HFFc6 (cell line): Measurements from ENCODE around the gene SIGLEC7. TPM values are rescaled to one million over a fixed set of nuclear protein-coding genes. Genes with fewer than 3 reads are reported as not detected.

Experiments
- DNase-seq: peaks from one replicate; pipeline ENCODE4 v3.0.0-alpha.2; 2018
- H3K27ac Mint-ChIP-seq: 2 replicates; pipeline ENCODE4 v1.8.0; 2020; ENCODE audit warnings: mild to moderate bottlenecking, mixed read lengths
- H3K27me3 Mint-ChIP-seq: 2 replicates; pipeline ENCODE4 v1.8.0; 2021; ENCODE audit warnings: mild to moderate bottlenecking, moderate library complexity, mixed read lengths; ENCODE audit not compliant: insufficient read depth
- H3K36me3 Mint-ChIP-seq: 2 replicates; pipeline ENCODE4 v1.8.0; 2021; ENCODE audit warnings: low read depth, mixed read lengths
- H3K4me1 Mint-ChIP-seq: 2 replicates; pipeline ENCODE4 v1.8.0; 2020; ENCODE audit warnings: low read depth, mixed read lengths
- H3K4me3 Mint-ChIP-seq: 2 replicates; pipeline ENCODE4 v1.8.0; 2020; ENCODE audit warnings: mild to moderate bottlenecking, moderate library complexity, mixed read lengths
- H3K9me3 Mint-ChIP-seq: 2 replicates; pipeline ENCODE4 v1.8.0; 2020; ENCODE audit warnings: mild to moderate bottlenecking, mixed read lengths
- CTCF ChIP-seq: fragments of 200-600 bp; sonication (generic); IDR thresholded peaks from 2 replicates; pipeline ENCODE4 v1.5.0; 2021; ENCODE audit warnings: antibody characterized with exemption, mild to moderate bottlenecking
- long read RNA-seq: library from polyadenylated mRNA; unstranded; transcript quantifications from one replicate; pipeline ENCODE4 v2.0.0, GENCODE V29; 2019
- total RNA-seq, 6 experiments: library from RNA; stranded (reverse); fragmentation: NEBNext Ultra II Directional; extraction: Animal tissue kit (Norgen Biotek cat#: 25700); gene quantifications; 2 replicates in 1 of 6; 3 replicates in 5 of 6; pipeline ENCODE4 v1.2.3, GENCODE V29; 2021

SIGLEC7 gene
- total RNA-seq = not detected
- long read RNA-seq = 0 reads

GRCh38 chr19:51142119-51142518 lies at the start of gene SIGLEC7:
SIGLEC7 (plus strand) TSS chr19:51142301; CDS start chr19:51142370, 69 bp downstream.
- H3K9me3 Mint-ChIP-seq = peaks cover under 1% of the 10 kb centered on the region; the same call in 1 of the 2 replicates
- H3K4me3 Mint-ChIP-seq = no peak within 1 kb of the TSS
- TF ChIP-seq CTCF = no peak
- H3K27me3 Mint-ChIP-seq = peaks cover 11% of the 10 kb centered on the region
- no peaks in the 10 kb centered on the region for H3K4me1 Mint-ChIP-seq
- H3K36me3 Mint-ChIP-seq = no peaks in the 10 kb centered on the region
- DNase-seq = no peak
- H3K27ac Mint-ChIP-seq = no peak within 1 kb of the TSS

- Mint-ChIP-seq H3K27ac (no peak overlapping the region), H3K36me3 (peaks cover 6% of the 10 kb centered on the region; the same call in 1 of the 2 replicates), H3K9me3 (no peaks in the 10 kb centered on the region), H3K4me3 (no peak overlapping the region), H3K27me3 (peaks cover 2% of the 10 kb centered on the region; the same call in 1 of the 2 replicates), H3K4me1 (peaks cover 13% of the 10 kb centered on the region)
- no peak for TF ChIP-seq CTCF
- no peak for DNase-seq
Observed at GRCh38 chr19:51093101-51093500, 49.0 kb upstream of the SIGLEC7 start.

DNA sequence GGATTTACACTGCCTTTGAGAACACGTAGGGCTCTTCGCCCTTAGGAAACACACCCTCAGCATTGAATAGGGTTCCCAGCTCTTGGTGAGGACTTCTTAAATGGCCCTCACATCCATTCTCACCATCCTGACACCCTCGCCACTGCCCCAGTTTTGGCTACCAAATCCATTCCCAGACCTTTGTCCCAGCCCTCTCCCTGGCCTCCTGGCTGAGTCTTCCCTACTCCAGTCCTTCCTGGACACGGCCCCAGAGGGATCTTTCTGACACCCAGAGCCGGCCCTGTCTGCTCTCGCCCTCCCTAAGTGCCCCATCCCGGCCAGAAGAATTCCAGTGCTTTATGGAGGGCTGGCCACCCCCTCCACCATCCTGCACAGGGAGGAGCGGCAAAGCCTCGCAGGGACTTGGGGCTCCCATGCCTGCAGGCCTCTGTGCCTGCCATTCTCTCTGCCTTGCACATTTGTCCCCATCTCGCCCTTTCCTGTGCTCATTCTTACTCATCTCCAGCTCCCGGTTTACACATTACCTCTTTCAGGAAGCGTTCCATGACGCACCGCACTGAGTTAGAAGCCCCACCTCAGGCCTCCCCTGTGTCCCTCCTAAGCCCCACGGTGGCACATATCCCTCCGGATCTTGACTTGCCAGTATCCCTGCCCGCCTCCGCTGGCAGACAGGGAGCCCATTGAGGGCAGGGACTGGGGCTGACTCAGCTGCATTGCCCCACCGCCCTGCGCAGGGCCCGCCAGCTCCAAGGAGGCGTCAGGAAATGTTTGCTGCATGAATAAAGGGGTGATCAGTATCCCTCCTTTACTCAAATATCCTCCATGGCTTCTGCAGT lies 48.4 kb upstream of the SIGLEC7 start:
- Mint-ChIP-seq H3K36me3 (peaks cover 6% of the 10 kb centered on the region; the same call in 1 of the 2 replicates), H3K27ac (no peak overlapping the region), H3K9me3 (no peaks in the 10 kb centered on the region), H3K4me1 (peaks cover 13% of the 10 kb centered on the region), H3K4me3 (no peak overlapping the region), H3K27me3 (peaks cover 2% of the 10 kb centered on the region; the same call in 1 of the 2 replicates)
- DNase-seq = no peak
- no peak for TF ChIP-seq CTCF

DNA sequence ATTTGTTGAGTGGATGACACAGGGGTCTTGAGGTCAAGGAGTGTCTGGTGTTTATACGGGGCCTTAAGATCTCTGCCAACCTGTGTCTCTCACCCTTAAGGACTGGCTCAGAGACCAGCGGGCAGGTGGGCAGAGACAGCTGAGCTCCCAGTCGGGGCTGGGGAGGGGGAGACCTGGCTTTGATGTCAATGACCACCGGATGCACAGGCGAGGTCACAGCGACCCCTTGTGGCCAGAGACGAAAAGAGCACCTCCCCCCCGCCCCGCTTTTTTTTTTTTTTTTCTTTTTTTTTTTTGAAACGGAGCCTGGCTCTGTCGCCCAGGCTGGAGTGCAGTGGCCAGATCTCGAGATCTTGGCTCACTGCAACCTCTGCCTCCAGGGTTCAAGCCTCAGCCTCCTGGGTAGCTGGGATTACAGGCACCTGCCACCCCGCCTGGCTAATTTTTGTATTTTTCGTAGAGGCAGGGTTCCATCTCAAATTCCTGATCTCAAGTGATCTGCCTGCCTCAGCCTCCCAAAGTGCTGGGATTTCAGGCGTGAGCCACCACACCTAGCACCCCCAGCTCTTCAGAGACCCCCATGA lies 47.3 kb upstream of the SIGLEC7 start:
- Mint-ChIP-seq H3K36me3 (peaks cover 6% of the 10 kb centered on the region; the same call in 1 of the 2 replicates), H3K27me3 (peaks cover 2% of the 10 kb centered on the region; the same call in 1 of the 2 replicates), H3K4me3 (no peak overlapping the region), H3K27ac (no peak overlapping the region), H3K4me1 (peaks cover 13% of the 10 kb centered on the region), H3K9me3 (no peaks in the 10 kb centered on the region)
- peak; percentile 87 for TF ChIP-seq CTCF
- DNase-seq = no peak

- peak; percentile 40; the same call in 1 of the 2 replicates for TF ChIP-seq CTCF
- H3K4me3 Mint-ChIP-seq = no peak overlapping the region
Observed at GRCh38 chr19:51096473-51097165, 45.5 kb upstream of the SIGLEC7 start.

More at GRCh38 chr19:51096473-51097165, 45.5 kb upstream of the SIGLEC7 start:
- no peaks in the 10 kb centered on the region for H3K9me3 Mint-ChIP-seq
- no peak overlapping the region for H3K27ac Mint-ChIP-seq
- DNase-seq = no peak
- peaks cover 6% of the 10 kb centered on the region; the same call in 1 of the 2 replicates for H3K36me3 Mint-ChIP-seq
- H3K27me3 Mint-ChIP-seq = peaks cover 2% of the 10 kb centered on the region; the same call in 1 of the 2 replicates
- H3K4me1 Mint-ChIP-seq = peaks cover 18% of the 10 kb centered on the region
